HG03103 (cell line): ENCODE results near the gene ANKRD22.

Source experiments
- ATAC-seq: cut with Tn5 transposase; IDR thresholded peaks from one replicate; pipeline ENCODE4 v1.9.1; 2021; ENCODE audit warnings: low read depth; ENCODE audit not compliant: unreplicated experiment

Gene ANKRD22

DNA sequence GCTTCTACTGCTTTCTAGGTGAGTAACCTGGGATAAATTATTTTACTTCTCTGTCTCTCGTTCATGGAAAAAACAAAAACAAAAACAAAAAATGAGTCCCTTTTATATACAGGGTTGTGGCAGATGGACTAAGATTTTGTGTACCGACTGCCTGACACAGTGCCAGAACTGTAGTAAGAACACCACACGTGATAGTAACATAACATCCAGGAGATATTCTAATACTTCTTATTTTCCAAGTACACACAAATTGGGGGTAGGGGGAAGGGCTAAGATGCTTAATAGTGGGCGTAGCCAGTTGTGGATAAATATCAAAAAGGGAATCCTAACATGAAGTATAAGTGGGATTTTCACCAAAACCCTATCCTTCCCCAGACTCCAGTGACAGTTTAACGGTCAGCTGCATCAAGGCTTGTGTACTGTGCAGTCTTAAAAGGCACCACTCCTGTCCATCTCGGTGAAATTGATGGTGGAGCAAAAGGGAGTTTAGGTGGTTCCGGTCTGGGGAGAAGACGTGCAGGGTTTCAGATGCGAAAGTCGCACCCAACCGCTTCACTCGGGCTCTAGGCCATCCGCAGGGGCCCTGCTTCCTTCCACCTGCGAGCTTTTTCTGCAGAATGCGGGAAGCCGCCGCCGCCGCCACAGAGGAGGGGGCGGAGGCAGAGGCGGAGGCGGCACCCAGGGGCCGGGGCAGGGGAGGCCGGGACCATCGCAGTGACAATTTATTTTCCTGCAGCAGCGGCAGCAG lies 28.1 kb upstream of the ANKRD22 start, which contains the start of gene STAMBPL1:
Gene STAMBPL1 (plus strand): TSS at position 712 of the 748 bp plus-strand sequence. CDS start 21,464 bp downstream, outside the sequence.
- ATAC-seq = peak; percentile 38

DNA sequence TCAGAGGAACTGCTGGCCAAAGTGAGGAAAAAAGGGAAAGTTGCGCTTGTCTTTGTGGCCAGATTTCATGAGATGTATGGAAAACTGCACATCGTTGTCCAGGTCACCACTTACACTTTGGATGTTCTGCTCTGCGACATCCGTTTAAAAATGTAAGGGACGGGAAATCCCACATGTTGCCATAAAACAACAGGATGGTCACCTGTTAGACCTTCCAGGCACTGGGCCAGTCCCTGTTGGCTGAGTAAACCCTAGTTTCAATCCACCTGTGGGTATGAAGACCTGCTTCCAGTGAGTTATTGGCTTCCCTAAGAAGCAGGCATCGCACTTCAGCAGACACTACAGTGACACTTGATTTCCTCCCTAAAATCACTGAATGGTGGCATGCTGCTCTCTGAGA lies 25.7 kb upstream of the ANKRD22 start:
- ATAC-seq = no peak

DNA sequence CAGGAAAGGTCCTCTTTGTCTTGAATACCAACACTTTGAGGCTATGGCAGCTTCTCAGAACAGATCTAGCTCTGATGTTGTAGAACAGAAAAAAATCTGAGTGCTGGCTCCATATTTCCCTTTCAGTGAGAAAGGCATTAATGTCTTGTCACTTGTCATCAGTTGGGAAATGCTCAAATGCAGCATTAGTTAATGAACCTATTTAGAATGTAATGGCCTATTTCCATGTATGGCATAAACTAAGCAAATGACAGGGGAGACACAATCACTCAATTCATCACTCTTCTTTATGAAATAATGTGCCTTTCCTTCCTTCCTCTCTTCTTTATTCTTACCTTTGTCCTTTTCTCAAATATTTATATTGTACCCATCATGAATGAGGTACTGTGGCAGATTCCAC lies 23.4 kb upstream of the ANKRD22 start:
- ATAC-seq = no peak

DNA sequence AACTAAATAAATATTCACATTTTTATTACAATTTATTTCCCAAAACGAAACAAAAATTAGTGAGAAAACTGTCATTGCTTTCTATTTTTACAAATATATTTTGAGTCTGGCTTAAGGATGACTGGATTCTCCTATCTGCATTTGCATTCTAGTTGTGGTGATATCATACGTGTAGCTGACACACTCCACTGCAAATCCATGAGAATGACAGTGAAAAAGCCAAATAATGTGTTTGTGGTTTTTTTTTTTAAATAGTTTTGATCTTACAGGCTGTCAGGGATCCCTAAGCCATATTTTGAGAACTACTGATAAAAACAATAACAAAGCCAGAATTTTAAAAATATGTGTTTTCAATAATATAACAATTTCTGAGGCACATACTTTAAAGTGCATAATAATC lies 22.6 kb upstream of the ANKRD22 start:
- ATAC-seq = no peak

DNA sequence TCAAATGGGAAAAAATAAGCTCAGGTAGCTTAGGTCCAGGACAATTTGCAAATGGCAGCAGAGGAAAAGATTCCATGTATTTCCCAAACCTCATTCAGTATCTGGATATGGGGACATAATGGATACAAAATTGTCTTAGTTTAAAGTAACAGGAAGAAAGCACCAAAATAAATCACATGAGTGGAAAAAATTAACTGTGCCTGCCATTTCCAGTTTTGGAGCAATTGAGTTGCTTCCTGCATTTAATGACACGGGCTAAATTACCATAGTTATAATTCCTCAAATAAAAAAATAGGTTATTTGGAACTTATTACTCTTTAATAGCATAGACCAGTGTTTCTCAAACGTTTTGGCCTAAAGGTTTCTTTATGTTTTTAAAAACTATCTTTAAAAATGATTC lies 22.1 kb upstream of the ANKRD22 start:
- no peak for ATAC-seq

DNA sequence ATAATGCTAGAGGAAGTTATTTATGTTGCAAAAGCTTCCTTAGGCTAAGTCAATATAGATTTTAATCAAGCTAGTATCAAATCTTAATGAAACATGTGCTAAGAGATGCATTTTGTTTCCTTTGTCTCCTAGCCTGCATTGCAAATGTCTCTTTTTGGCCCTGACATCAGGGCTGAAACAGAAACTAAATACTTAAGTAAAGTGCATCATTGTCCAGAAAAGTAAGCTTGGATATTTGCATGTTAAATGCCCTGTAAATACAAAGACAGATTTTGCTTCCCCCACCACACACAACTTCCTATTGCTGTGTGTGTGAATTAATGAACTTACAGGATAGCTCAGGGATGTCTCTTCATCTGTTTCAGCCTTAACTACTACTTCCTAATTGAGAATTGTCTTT lies 18.4 kb upstream of the ANKRD22 start:
- ATAC-seq = no peak

DNA sequence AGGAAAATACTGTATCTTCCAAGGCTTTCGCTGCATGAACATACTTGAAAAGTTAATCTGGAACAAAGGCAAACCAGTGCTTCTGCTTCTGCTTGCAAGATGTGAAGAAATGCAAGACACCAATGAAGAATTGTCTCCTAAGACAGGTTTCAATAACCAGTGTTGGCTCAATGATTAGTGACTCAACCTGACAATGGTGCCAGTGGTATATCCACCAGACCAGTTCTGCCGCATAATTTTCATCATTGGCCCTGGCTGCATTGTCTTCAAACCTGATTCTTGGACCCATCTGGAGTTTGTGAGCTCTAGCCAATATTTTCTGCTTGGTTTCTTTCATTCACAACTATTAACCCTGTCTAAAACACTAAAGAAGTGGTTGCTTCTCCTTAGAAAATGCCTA lies 14.8 kb upstream of the ANKRD22 start:
- ATAC-seq = no peak

DNA sequence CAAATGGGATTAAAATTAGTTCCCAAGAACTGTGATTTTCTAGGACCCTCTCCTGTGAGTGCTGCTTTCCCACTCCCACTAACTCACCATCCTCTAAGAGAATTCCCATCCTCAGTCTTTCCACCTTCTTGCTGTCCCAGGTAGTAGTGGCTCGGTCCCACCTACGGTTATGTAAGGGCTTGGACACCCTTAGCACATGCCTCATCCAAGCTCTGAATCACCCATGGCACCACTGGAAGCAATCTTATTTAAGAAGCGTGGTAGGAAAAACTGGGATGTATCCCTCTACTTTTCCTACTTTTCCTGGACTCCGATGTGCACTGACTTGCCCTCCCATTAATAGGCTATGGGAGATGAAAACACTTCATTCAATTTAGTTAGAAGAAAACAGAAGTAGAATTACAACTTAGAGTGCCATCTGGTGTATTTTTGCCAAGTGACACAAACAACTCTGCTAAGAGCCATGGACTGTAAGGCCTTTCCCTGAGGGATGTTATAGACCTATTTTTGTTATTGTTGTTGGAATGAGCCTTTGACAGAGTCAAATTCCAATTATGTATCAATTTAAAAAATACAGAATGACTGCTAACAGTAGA lies 13.7 kb upstream of the ANKRD22 start:
- no peak for ATAC-seq

DNA sequence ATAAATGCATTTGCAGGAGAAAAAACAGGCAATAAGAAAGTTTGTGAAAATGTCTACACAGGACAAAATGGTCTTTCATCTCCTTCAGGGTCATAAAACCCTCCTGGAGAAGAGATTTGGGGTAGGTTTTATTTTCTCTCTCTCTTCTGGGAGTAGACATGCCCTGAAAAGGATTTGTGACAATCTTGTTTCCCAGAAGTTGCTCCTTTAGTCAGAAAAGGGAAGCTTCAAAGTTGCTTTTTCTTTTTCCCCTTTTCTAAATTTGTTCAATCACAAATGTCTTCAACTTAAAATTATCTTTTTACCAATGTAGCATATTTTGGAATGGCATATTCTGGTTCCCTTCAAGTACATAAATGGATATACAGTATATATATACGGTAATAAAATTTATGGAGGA lies 9.4 kb upstream of the ANKRD22 start:
- no peak for ATAC-seq

DNA sequence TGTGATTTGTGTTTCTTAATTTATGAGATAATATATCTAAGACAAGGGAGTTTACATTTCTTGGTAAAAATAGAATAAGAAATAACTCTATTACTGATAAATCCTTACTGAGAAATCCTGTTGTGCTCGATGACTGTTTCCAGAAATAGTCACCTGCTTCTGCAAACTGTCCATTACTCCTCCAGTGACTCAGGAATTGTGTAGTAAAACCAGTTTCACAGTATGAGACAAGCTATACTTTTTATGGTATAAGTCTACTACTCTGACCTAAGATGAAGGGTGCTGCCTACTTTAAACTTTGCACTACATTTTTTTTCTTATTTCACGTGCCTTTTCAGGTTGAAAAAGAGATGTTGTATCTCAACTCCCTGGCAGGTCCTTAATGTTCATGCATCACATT lies 6.8 kb upstream of the ANKRD22 start:
- ATAC-seq = no peak

DNA sequence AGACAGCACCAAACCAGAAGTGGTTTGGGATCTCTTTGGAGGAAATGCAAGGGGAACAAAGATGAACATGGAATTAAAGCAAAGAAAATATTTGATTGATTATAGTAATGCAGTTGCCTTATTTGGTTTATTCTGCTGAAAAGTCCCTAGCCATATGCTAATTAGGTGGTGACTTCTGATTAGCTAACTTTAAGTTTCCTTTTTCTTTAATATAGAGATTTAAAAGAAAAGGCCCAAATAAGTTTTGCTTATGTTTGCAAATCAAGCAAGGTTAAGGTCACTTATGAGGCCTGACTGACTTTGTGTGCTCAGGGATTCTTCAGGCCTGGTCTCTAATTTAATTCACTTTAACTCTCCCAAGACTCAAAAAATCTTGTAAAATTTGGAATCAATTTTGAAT lies 6.2 kb upstream of the ANKRD22 start:
- no peak for ATAC-seq

DNA sequence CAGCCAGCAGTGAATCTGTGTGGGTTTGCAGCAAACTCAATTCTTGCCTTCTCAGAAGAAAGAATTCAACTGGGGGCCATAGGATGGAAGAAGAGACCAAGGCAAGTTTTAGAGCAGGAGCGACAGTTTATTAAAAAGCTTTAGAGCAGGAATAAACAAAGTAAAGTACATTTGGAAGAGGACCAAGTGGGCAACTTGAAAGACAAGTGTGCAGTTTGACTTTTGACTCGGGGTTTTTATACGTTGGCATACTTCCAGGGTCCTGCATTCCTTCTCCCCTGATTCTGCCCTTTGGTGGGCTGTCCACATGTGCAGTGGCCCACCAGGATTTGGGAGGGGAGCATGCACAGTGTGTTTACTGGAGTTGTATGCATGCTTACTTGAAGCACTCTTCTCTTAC lies 3.0 kb upstream of the ANKRD22 start:
- ATAC-seq = no peak

DNA sequence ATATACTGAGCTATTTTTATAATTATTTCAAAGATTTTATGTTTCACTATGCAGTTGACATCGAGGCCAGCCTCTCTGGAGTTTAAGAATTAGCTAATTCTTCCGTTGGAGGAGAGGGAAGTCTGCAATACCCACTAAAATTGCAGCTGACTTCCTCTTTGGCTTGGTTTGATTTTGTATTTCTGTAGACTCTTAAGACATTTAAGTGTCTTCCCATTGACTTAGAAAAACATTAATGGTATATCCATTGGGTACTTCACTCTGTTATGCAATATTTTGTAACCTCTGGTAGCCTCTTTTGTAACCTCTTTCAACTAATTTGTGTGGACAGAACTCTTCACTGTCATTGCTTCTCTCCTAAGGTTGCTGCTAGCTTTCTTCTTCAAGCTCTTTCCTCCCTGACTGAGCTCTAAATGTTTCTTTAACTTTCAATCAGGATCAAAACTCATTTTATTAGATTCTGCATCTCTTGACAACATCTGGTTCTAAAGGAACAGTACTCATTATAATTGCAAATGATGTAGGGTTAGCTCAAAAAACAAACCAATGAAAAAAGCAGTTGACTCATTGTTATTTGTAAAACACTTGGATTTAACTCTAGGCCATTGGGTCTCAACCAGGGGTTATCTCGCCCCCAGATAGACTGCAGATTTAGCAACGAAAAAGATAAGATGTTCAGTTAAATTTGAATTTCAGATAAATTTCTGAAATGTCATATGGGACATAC lies 1.7 kb upstream of the ANKRD22 start:
- ATAC-seq = no peak

DNA sequence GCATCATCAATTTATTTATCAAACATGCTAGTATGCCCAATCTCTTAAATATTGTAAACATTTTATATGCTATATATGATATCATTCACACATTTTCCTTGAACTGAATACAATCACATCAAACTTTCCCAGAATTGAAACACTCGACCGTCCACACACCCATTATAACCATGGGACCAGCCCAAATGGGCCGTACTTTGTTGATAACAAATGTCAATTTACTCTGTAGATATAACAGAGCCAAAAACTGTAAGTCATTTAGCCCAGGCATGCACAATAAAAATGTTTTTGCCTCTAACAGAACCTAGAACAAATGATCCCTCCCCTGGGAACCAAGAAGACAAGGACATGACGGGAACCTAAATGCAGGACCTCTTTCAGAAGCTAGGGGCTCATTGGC lies 683 bp upstream of the ANKRD22 start:
- ATAC-seq = no peak

DNA sequence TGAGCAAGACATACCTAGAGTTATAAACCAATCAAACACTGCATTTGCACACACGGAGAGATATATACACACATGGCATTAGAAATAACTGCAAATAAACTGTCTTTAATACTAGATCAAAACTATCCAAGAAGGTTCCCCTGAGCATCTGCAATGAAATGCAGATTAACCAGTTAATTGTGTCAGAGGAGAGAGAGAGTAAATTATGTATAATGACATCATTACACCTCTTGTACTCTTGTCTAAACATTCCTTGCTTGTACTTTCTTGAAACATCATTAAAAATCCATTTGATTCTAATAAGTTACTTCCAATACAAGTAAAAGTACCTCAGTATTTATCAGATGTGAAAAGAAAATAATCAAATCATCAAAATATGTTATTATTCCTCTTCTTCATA lies 932 bp downstream of the ANKRD22 start:
- ATAC-seq = no peak

DNA sequence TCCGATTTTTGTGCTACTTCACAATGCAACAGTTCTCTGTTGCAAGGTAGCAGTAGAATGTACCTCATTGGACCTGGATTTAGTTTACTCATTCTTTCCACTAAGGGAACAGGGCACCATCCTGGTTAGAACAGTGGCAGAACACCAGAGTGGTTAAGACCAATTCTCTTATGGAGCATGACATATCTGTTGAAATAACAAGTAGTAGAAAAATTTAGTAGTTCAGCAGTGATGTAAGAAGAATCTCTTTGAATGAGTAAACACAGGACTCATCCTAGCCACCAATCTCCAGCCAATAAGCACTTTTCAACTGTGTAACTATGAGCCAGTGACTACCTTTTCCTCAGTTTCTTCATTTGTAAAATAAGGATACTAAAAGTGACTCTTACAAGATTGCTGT lies 2.4 kb downstream of the ANKRD22 start:
- no peak for ATAC-seq

DNA sequence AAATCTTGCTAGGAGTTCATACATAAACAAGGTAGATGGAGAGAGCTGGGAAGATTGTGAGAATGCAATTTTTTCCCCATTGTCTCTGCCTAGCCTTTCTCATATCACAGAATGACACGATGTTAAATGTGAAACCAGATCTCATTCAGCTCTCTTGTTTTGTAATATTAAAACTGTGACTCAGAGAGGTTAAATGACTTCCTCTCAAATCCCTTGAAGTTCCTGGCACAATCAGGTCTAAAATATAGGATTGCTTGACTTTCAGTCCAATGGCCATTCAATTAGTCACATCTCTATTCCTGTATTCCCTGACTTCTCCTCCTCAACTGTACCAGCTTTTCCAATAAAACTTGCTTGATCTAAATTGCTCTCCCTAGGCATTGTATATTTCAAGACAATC lies 3.1 kb downstream of the ANKRD22 start:
- no peak for ATAC-seq

DNA sequence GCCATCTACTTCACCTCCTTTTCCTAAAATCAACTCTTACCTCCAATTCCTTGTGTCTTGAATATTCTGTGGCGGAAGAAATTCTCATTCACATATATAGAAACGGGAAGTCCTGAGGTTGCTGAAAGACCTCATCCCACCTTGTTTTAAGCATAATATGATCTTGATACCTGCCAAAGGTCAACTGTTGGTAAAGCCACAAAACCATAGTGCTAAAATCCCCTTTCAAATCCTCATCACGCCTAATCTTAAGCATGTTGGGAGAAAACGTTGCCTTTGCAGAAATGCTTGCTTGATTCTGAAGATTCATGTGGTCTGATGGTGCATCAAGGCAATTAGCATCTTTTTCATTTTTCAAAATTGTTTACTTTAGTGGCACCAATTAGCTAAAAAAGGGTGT lies 8.5 kb downstream of the ANKRD22 start:
- no peak for ATAC-seq

DNA sequence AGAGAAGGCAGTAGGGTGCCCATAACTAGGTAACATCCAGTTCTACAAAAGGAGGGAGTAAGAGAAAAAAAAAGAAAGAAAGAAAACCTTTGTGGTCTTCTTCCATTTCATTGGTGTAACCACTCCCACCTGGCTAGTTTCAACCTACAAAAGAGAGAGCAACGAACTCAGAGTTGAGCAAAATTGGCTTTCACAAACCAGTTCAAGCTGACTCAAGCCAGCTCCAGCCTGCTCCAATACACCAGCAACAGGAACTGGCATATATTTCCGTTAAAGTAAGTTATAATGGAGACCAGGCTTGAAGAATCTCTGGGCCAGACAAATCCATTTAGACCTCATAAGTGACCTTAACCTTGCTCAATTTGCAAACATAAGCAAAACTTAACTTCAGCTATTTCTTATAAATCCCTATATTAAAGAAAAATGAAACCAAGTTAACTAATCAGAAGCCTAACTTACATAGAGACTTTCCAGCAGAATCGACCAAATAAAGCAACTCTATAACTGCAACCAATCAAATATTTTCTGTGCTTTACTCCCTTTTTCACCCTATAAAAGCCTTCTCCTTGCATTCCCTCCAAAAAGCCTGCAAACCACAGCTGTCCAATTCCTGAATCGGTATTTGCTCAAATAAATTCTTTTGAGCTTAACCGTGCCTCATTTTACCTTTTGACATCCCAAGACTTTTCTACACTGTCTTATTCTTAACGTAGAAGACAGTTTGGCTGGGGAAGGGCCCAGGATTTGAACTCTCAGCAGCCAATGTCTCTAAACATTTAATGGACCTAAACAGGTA lies 10.1 kb downstream of the ANKRD22 start:
- ATAC-seq = no peak

DNA sequence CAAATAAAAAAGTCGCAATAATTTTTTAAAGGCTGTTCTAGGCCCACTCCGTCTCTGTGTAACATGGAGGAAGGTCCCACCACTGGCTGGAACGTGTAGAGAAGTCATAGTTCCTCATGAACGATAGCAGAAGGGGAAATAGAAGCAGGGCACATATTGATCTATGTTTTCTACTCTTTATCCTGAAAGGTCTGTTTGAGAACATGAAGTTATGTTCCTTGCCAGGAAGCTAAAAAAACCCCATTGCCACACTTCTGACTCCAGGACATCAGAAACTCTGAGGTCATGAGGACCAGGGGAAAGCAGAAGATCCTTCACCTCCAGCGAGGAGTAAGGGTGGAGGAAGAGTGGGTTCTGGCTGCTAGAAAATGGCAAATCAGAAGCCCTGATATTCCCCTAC lies 10.8 kb downstream of the ANKRD22 start:
- no peak for ATAC-seq

DNA sequence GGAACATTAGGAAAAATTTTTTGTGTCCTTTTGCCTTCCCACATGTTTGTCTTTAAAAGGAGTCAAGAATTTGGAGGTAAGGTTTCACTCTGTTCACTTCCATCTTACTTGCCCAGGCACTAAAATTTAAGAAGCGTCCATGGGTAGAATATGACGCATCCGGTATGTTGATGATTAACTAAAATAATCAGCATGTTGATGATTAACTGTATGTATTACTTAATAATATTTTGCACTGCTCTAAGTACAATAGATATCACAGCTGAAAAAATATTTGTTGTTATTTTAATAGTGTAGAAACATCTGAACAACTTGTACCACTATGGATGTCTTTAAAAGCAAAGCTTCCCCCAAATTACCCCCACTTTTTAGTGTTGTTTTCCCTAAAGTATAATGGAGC lies 11.5 kb downstream of the ANKRD22 start:
- ATAC-seq = no peak
